HTR-8/SVneo (cell line): Measurements from ENCODE around the gene KLHL29.

ENCODE experiments used
- DNase-seq: peaks from one replicate; pipeline ENCODE4 v3.0.0; 2011; ENCODE audit warnings: low spot score, mixed read lengths; ENCODE audit not compliant: insufficient read length
- FAIRE-seq: peaks from 2 replicates; lab custom pipeline; 2011; peaks lifted over from hg19 to GRCh38; lab: Jason Lieb, UNC

KLHL29 gene

DNA sequence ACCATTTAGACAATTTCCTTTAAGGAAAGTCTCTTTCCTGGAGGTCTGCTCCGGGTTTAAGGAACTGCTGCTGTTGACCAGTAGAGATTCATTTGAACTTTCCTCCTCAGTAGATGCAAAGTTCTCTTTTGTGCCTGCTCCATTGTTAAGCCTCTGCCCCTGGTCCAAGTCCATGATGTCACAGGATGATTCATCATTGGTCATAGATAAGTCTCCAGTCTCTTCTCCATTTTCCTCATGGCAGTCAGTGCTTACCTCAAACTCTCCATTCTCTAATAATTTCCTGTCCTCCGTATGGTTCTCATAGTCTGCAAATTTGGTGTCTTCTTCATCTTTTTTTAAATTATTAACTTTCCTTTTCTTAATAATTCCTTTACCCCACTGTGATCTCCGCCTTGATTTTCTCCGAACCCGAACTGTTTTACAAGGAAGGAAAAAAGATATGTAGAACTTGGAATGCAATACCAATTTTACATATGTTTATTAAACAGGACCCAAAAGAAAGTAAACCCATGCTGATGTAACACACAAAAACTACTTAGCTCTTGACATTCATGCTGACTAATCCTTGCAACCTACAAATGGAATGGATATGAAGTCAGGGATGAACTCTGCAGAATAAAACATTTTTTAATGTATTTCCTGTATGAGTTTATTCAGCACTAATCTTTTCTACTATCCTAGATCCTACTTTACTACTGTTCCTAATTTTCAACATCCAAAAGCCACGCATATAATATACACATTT lies 372.9 kb downstream of the KLHL29 start:
- DNase-seq (peak; percentile 10), FAIRE-seq (no peak)
